HEK293 (cell line): Measurements from ENCODE around the gene HSF5.
A peak's percentile ranks its signal among the peaks of the same experiment; 100 is the strongest.

Experiments used
- BCL11A ChIP-seq: fragments of 450-650 bp; formaldehyde crosslinking; IDR thresholded peaks from 2 replicates; pipeline ENCODE4 v1.5.1; 2016; ENCODE audit warnings: low read depth, missing biosample characterization, missing genetic modification characterization
- TCF7L2 ChIP-seq: IDR thresholded peaks from 2 replicates; pipeline ENCODE4 v1.6.1; 2011; ENCODE audit warnings: low read depth, mild to moderate bottlenecking, inconsistent platforms, low read length, moderate library complexity, borderline replicate concordance
- TRIM28 ChIP-seq: IDR thresholded peaks from 2 replicates; pipeline ENCODE4 v1.6.1; 2011; ENCODE audit warnings: low read length, control low read depth, borderline replicate concordance
- ZBTB20 ChIP-seq: fragments of 450-650 bp; formaldehyde crosslinking; IDR thresholded peaks from 2 replicates; pipeline ENCODE4 v1.5.1; 2016; ENCODE audit warnings: missing biosample characterization, missing genetic modification characterization
- ZNF121 ChIP-seq: fragments of 450-650 bp; formaldehyde crosslinking; IDR thresholded peaks from 2 replicates; pipeline ENCODE4 v1.5.1; 2016; ENCODE audit warnings: missing biosample characterization, missing genetic modification characterization
- ZNF157 ChIP-seq: fragments of 450-650 bp; formaldehyde crosslinking; IDR thresholded peaks from 2 replicates; pipeline ENCODE4 v1.5.1; 2016; ENCODE audit warnings: missing biosample characterization, missing genetic modification characterization
- ZNF274 ChIP-seq, 2 experiments: fragments of 200-500 bp in 1 of 2; fragments of 450-650 bp in 1 of 2; sonication (Bioruptor generic) in 1 of 2; formaldehyde crosslinking in 1 of 2; IDR thresholded peaks; 2 replicates each; pipeline versions ENCODE4 v1.5.1 to v1.6.1; 2014 to 2016; ENCODE audit warnings: borderline replicate concordance in 1 of 2, inconsistent platforms in 1 of 2, low read length in 1 of 2, missing biosample characterization in 1 of 2, missing genetic modification characterization in 1 of 2
- ZNF311 ChIP-seq: fragments of 450-650 bp; formaldehyde crosslinking; IDR thresholded peaks from 2 replicates; pipeline ENCODE4 v1.5.1; 2017; ENCODE audit warnings: missing biosample characterization, missing genetic modification characterization, borderline replicate concordance
- ZNF341 ChIP-seq: fragments of 450-650 bp; formaldehyde crosslinking; IDR thresholded peaks from 2 replicates; pipeline ENCODE4; 2016; ENCODE audit warnings: low read depth, missing biosample characterization, missing genetic modification characterization
- ZNF391 ChIP-seq: fragments of 450-650 bp; formaldehyde crosslinking; IDR thresholded peaks from 2 replicates; pipeline ENCODE4 v1.5.1; 2016; ENCODE audit warnings: low read depth, missing biosample characterization, missing genetic modification characterization, borderline replicate concordance
- ZNF514 ChIP-seq: fragments of 450-650 bp; formaldehyde crosslinking; IDR thresholded peaks from 2 replicates; pipeline ENCODE4 v1.5.1; 2016; ENCODE audit warnings: missing biosample characterization, missing genetic modification characterization
- ZNF785 ChIP-seq: fragments of 450-650 bp; formaldehyde crosslinking; IDR thresholded peaks from 2 replicates; pipeline ENCODE4 v1.5.1; 2016; ENCODE audit warnings: missing biosample characterization, missing genetic modification characterization
- ZSCAN30 ChIP-seq: fragments of 450-650 bp; IDR thresholded peaks from 2 replicates; pipeline ENCODE4 v1.5.1; 2018; ENCODE audit warnings: missing biosample characterization, mild to moderate bottlenecking, missing genetic modification characterization, moderate library complexity
- TF ChIP-seq, protein P1 (sequence below): fragments of 450-650 bp; formaldehyde crosslinking; IDR thresholded peaks from 2 replicates; pipeline ENCODE4 v1.5.1; 2016; ENCODE audit warnings: missing biosample characterization, missing genetic modification characterization

- TF ChIP-seq, protein P1, sequence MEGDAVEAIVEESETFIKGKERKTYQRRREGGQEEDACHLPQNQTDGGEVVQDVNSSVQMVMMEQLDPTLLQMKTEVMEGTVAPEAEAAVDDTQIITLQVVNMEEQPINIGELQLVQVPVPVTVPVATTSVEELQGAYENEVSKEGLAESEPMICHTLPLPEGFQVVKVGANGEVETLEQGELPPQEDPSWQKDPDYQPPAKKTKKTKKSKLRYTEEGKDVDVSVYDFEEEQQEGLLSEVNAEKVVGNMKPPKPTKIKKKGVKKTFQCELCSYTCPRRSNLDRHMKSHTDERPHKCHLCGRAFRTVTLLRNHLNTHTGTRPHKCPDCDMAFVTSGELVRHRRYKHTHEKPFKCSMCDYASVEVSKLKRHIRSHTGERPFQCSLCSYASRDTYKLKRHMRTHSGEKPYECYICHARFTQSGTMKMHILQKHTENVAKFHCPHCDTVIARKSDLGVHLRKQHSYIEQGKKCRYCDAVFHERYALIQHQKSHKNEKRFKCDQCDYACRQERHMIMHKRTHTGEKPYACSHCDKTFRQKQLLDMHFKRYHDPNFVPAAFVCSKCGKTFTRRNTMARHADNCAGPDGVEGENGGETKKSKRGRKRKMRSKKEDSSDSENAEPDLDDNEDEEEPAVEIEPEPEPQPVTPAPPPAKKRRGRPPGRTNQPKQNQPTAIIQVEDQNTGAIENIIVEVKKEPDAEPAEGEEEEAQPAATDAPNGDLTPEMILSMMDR (tag by site-specific recombination) = no peak
- TF ChIP-seq ZNF391 (tag by site-specific recombination) (no peak), ZNF121 (tag by site-specific recombination) (no peak), ZSCAN30 (tag by site-specific recombination) (no peak), ZNF274 (IDR thresholded peaks at IDR 0.05; ENCODE audit: low read length) (no peak), ZNF274 (tag by site-specific recombination; IDR thresholded peaks at IDR 0.05; ENCODE audit: borderline replicate concordance) (no peak), TCF7L2 (no peak), ZNF311 (tag by site-specific recombination) (no peak), ZNF157 (no peak), ZNF514 (tag by site-specific recombination) (no peak), TRIM28 (no peak), ZNF341 (no peak), ZBTB20 (0 out of 2 replicates have a peak, but pooled peaks have one; percentile 9), BCL11A (tag by site-specific recombination) (no peak), ZNF785 (tag by site-specific recombination) (no peak)
These were observed 25.2 kb upstream of the HSF5 start for GRCh38 chr17:58513267-58513964.
